GM18870 (cell line): ENCODE measurements around the gene LRRC36.

Source experiments
- ATAC-seq: cut with Tn5 transposase; IDR thresholded peaks from one replicate; pipeline ENCODE4 v1.9.1; 2021; ENCODE audit warnings: moderate library complexity; ENCODE audit not compliant: unreplicated experiment

Gene LRRC36

DNA sequence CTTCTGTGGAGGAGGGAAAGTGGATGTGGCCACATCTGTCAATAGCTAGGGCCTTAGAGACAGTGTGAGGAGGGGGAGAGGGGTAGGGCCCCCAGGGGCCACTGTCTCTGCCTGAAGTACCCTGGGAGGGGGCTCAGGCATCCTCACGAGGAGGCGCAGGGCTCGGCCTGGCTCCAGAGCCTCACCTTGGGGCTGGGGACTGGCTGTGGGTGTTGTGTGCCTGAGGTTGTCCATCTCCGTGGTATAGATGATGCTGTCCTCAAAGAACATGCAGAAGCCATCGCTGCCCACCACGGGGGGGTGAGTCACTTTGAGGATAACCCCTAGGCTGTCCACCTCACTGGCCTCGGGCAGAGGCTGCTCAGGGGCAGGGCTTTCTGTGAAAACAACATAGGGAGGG, 35.2 kb upstream of the LRRC36 start:
- no peak for ATAC-seq

DNA sequence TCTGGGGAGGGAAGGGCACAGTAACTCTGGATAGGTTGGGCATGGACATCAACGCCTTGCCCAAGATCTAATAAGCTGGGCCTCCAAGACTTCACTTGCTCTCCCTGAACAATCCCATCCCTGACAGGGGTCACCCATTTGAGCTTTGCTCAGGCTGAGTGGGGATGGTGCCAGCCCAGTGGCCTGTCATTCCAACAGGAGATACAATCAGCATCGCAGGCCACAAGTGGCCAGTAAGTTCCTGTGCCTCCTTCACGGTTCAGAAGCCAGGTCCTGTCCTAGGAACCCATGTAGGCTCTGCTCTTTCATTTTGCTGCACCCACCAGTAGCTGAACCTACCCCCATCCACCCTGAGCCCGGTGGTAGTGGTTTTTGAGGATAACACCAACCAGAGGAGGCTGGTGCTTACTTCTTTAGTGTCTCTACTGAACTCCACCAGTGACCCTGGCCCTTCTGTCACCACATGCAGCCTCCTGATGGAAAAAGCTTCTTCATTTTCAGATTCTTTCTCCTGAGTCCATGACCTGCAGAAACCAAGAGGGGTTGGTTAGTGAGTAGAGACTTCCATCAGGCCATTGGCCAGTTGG, 32.4 kb upstream of the LRRC36 start:
- no peak for ATAC-seq

DNA sequence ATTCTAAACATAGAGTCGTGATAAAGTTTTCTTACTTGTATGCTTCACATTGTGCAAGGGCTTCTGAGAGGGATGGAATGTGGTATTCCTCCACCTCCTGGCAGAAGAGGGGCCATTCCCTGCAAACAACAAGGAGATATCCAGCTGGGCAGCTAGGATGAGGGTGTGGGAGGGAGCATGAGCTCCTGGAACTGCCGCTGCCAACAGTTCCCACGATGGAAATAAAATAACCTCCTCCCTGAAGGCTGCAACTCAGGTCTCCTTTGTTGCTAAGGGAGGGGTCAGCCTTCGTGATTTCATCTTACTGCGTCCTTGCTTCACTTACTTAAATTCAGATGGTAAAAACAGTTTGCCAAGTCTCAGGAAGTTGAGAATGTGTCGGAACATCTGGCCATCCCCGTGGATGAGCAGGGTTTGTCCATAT, 31.7 kb upstream of the LRRC36 start:
- ATAC-seq, result no peak

DNA sequence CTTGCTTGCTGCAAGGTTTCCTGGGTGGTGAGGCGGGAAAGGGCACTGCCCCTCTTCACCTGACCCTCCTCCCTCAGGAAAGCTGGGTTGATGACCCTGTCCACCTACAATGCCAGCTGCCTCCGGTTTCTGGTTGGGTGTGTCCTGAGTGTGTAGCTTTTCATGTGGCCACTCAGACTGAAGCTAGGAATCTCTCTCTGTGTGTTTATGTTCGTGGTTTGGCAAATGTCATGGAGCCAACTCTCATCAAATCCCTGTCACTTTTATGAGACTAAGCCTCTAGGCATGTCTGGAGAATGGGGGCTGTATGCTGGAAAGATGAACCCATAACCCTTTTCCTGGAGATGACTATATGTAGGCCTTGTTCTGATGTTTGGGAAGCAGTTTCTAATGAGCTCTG, 30.2 kb upstream of the LRRC36 start:
- no peak for ATAC-seq

DNA sequence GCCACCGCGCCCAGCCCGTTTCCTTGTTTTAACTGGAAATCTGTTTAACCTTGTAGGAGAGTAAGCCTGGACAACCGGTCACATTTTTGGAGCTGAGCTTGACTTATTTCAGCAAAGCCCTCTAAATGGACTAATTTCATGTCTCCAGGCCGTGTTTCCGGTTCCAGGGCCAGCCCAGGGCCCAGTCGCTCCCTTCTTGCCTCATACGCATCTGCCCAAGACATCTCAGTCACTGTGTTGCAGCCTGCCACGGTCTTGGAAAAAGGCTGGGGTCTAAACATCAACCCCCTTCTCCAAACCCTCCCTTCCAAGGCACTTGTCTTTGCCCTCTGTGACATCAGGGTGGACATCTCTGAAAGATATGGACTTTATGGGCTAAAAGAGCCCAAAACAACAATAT, 28.3 kb upstream of the LRRC36 start:
- ATAC-seq, result no peak

DNA sequence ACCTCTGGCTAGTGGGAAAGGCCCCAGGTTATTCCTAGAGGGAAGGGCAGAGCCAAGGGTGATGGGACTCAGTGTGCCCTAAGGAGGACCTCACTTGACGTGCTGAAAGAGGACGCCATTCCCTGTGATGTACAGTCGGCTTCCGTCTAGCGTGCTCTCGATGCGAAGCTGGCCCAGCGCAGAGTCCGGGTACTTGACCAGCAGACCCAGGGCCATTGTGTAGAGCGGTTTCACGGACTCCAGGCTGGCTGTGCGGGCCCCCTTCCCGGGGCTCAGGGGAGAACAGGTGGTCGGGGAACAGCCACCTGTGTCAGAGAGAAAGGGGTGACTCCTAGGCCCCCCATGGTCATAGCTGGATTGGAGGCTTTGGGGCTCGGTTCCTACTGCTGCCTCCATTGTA, 27.3 kb upstream of the LRRC36 start:
- no peak for ATAC-seq

DNA sequence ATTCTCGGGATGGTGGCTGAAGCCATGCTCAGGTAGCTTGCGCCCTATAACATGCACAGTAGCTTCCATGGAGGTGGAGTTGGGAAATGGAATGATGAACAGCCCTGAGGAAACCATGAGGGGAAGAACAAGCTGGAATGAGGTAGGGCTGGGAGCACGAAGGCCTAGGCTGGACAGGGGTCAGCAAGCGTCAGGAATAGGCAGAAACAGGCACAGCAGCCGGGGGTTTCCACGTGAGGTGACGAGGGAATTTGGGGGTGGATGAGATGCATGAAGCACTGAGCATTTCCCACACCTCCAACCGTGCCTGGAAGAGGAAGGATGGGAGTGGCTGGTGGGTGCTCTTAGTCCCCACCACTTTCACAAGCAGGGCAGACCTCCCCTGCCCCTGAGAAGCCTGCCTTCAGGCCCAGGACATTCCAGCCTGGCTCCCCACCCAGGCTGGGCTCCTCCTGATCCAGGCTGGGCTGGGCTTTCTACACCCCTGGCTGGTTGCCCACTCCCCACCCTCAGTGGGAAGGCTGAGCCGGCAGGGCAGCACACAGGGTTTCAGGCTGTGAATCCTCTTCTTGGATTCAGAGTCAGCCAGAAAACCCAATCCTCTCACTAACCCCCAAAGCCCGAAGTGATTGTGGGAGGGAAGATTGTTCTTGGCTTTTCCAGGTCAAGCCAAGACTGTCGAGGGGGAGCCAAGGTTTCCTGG, 25.4 kb upstream of the LRRC36 start:
- no peak for ATAC-seq

DNA sequence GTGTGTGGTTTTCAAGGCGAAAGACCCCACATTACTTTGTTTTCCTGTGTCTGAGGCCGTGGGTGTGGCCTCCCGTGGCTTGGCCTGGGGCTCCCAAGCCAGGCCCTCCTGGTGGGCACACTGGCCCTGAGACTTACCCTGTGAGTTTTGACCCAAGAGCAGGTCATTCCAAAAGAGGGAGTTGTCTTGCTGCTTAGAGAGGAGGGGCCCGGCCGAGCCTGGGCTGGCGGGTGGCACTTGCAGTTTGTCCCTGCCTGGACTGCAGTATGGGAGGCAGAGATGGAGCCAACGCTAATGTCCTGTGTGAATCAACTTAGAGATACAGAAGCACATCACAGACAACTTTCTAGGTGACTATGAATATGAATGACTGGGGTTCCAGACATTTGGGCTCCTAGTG, 24.5 kb upstream of the LRRC36 start:
- ATAC-seq, result no peak

DNA sequence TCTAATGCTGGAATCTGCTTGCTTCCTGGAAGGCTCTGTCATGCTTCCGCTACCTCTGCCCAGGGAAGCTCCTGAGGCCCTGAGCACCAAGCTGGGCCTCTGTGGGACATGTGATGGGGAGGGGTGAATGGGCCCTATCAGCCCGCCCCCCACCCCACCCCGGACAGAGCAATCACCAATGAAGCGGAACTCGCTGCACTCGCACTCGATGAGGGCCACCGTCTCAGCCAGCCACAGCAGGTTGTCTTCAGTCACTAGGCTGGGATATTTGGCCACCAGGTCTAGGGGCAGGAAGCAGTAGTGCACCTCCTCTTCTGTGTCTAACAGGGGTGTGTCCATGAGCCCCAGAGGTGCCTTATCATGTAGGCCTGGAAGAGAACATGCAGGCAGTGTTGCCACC, 23.6 kb upstream of the LRRC36 start:
- ATAC-seq, result no peak

DNA sequence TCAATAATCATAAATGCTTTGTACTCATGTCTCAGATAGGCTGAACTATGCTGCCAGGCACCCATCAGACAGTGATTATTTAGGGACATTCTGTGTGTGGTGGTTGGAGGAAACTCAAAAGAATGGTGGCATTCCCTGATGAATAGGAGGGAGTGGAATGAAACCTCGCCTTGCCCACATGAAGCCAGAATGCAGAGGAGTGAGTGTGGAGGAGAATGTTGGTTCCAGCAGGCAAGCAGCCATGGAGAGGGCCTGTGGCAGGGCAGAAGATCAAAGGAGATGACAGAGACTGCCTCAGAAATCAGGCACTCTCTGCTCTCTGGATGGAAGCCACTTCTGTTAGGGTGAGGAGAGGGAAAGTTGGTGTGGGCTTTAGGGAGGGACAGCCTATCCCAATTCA, 22.6 kb upstream of the LRRC36 start:
- no peak for ATAC-seq

DNA sequence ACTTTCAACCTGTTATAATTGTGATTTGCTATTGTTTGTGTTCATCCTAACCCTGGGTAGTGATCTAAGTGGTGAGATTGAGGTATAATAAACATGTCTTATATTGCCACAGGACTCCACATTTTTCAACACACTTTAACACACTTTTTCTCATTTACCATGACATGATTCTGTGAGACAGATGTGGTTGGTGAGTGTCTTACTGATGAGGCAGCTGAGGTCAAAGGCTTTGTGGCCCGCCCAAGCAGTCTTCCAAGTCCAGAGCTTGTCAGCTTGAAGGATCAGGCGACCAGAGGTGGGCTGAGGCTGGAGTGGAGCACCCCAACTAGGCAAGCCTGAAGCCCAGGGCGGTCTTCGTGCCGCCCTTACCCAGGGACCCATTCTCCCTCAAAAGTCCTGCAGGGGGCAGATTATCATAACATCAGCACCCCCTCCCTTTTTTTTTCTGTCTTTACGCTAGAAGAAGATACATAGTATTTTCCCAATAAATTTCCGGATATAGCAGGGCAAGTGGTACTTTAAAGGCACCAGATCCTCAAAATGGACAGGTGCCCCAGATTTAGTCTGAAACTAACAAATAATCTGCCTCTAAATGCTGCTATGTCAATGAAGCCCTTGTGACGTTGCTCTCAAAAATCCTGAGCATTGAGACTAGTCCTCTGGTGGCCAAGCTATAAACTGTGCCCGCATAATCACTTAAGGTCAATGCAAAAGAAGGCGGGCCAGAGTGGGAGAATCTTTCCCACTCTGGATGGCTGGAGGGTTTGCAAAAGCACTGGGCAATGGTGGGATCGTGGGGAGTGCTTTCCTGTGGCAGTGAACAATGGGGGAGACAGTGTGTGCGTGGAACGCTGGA, 21.2 kb upstream of the LRRC36 start:
- ATAC-seq, result no peak

DNA sequence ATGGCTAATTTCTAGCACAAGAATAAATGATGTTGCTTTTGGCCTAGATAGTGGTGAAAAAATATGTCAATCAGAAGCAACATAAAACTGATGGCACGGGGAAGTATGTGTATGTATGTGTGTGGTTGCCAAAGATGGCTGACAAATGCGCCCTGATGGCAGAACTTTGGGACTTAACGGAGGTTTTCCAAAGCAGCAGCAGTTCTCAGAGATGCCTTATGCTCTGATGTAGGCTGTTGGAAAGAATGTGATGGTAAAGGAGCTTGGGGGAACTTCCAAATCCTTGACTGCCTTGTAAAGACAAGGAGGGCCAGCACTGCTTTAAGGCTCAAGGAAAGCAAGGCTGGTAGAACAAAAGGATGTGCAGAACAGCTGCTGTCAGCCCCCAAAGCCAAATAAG, 16.1 kb upstream of the LRRC36 start:
- ATAC-seq, result no peak

DNA sequence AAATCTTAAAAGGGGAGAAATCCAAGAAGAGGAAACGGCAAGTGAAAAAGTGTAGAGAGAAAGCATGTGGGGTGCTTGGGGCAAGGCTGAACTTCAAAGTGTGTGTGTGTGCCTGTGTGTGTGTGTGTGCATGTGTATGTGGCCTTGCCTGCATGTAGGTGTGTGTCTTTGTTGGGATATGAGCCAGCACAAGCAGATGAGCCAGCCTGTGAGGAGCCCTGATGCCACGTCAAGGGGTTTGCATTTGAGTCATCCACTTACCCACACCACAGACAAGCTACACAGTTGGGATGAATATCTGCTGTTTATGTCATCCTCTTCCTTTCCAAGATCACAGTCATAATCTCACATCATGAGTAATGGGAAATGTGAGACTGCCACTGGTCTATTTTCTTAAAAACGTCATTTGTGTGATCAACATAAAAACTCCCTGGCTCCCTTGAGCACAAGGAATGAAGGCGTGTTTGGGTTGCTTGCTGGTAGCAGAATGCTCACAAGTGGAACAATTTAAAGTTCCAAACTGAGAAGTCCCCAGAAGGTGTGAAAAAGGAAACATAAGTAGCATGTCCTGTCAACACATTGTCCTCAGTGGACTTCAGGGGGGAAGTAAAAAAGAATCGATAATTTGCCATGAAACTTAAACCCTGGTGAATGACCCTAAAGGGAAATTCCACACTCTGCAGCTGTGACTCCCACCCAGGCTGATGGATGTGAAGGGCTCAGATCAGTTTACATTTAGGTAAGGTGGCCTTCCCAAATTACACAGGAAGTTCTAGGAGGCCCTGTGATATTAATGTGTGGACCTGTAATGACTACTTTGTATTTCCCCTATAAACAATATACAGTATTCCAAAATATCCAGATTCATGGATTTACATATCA, 14.8 kb upstream of the LRRC36 start:
- ATAC-seq, result peak; percentile 87

DNA sequence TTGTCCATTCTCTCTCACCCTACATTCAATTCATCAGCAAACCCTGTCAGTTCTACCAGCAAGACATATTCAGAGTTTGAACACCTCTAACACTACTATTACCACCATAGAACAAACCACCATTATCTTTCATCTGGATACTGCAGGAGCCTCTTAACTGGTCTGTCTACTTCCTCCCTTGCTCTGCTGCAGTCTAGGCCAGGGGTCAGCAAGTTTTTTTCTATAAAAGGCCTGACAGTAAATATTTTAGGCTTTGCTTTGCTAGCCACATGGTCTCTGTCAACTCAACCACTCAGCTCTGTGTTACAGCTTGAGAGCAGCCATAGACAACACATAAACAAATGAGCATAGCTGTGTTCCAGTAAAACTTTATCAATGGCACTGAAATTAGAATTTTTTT, 13.9 kb upstream of the LRRC36 start:
- no peak for ATAC-seq

DNA sequence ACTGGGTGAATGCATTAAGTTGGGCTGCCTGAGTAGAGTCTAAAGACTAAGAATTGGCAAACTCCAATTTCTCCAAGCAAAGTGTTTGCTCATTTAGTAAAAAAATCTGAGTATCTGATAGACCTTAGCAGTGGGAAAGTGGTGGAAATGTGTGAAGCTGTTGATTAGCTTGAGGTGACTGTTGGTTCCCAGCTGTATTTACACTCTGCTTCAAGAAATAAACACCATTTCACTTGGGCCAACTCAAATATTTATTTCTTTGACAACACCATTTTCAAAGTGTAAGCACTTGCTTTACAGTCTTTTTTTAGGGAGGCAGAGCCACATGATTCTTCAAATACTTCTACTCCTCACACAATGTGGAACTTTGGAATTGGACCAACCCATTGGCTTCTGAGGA, 8.8 kb upstream of the LRRC36 start:
- ATAC-seq, result no peak

DNA sequence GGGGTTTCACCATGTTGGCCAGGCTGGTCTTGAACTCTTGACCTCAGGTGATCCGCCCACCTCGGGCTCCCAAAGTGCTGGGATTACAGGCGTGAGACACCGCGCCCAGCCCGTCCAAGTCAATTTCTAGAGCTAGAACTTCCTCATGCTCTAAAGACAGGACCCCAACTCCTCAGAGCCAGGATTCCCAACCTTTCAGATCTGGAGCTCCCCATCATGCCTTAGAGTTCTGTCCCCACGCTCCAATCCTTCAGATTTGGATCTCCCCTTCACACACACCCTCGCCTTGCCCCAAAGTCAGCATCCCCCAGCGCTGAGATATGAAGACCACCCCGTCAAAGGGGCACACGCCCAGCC, 522 bp upstream of the LRRC36 start:
- ATAC-seq, result no peak

DNA sequence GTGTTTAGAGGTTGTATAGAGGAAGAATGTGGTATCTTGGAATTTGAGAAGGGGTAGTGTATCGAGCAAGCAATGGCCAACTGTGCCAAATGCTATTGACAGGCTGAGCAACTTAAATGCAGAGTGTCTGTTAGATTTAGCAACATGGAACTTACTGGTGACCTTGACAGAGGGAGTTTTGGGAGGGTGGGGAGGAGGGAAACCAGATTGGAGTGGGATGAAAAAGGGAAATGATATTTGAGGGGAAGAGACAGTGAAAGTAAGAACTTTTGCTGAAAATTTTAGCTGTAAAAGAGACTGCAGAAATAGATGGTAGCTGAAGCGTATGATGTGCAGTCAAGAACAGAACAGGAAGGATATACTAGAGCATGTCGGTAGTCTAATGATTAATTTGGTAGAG, 1.1 kb downstream of the LRRC36 start:
- ATAC-seq, result no peak

DNA sequence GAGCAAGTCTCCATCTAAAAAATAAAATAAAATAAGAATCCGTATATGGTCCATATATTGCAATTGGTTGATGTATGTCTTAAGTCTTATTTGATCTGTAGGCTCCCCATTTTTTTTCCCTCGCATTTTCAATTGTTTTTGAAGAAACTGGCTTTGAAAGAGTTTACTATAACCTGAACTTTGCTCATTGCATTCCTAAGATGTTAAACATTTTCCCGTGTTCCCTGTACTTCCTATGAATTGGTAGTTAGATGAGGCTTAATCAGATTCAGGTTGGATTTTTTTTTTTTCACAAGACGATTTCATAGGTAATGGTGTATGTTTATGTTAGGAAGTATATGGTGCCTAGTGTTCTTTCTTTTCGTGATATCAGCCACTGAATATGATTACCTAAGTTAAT, 3.3 kb downstream of the LRRC36 start:
- ATAC-seq, result no peak

DNA sequence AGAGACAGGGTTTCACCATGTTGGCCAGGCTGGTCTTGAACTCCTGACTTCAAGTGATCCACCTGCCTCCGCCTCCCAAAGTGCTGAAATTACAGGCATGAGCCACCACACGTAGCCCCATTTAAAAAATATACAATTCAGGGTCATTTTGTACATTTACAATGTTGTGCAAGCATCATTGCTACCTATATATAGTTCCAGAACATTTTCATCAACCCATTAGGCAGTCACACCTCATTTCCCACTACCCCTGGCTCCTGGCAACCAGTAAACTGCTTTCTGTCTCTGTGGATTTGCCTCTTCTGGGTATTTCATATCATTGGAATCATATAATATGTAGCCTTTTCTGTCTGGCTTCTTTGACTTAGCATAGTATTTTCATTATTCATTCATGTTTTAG, 6.7 kb downstream of the LRRC36 start:
- no peak for ATAC-seq

DNA sequence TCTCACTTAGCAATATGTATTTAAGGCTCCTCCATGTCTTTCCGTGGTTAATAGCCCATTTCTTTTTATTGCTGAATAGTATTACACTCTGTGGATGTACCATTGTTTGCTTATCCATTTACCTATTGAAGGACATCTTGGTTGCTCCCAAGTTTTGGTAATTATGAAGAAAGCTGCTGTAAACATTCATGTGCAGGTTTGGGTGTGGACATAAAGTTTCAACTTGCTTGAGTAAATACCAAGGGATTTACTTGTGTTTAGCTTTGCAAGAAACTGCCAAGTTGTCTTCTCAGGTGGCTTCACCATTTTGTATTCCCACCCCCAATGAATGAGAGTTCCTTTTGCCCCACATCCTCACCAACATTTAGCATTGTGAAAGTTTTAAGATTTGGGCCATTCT, 9.5 kb downstream of the LRRC36 start:
- ATAC-seq, result no peak

DNA sequence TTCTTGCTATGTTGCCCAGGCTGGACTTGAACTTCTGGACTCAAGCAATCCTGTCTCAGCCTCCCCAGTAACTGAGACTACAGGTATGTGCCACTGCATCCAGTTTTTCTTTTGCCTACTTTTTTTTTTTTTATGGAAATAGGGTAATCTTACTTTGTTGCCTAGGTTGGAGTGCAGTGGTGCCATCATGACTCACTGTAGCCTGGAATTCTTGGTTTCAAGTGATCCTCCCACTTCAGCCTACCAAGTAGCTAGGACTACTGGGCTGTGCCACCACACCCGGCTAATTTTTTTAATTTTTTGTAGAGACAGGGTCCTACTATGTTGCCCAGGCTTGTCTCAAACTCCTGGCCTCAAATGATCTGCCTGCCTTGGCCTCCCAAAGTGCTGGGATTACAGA, 10.0 kb downstream of the LRRC36 start:
- ATAC-seq, result no peak
